GM12878 (cell line): Measurements from ENCODE around the gene CETN3. TPM values are rescaled to one million over a fixed set of nuclear protein-coding genes. Genes with fewer than 3 reads are reported as not detected.

Experiments
- ATAC-seq: fragments of 200-7000 bp; cut with Tn5 transposase; 3 replicates; pipeline ENCODE4 v1.9.1; 2020; ENCODE audit warnings: mild to moderate bottlenecking, moderate library complexity
- BruUV-seq: library from RNA; stranded (reverse); fragments of 400-500 nt; replicated peaks from 2 replicates; lab custom pipeline; 2021; lab: Mats Ljungman, UMichigan
- CTCF ChIA-PET: fragments of 300-600 bp; sonication (Branson Sonifier 250); formaldehyde crosslinking; extraction: SDS; loops from one replicate; lab custom pipeline; 2021; ENCODE audit warnings: inconsistent platforms; lab: Yijun Ruan, JAX
- POLR2A ChIA-PET: fragments of 350-600 bp; formaldehyde crosslinking; extraction: SDS; loops from one replicate; lab custom pipeline; 2021; ENCODE audit warnings: inconsistent platforms; lab: Charles Lee
- RAD21 ChIA-PET: fragments of 300-600 bp; sonication (Branson Sonifier 250); formaldehyde crosslinking; loops from one replicate; lab custom pipeline; 2023; ENCODE audit warnings: antibody characterized with exemption; ENCODE audit not compliant: unreplicated experiment; lab: Charles Lee
- SMC1A ChIA-PET: fragments of 300-600 bp; sonication (Branson Sonifier 250); formaldehyde crosslinking; loops from one replicate; lab custom pipeline; 2023; ENCODE audit not compliant: unreplicated experiment, uncharacterized antibody; lab: Charles Lee
- DNase-seq: peaks from one replicate; pipeline ENCODE4 v3.0.0-alpha.2; 2011; ENCODE audit warnings: low read depth, low spot score
- FAIRE-seq: peaks from 3 replicates; lab custom pipeline; 2011; peaks lifted over from hg19 to GRCh38; lab: Jason Lieb, UNC
- H2AFZ ChIP-seq: 2 replicates; pipeline ENCODE4 v1.6.0; 2011; ENCODE audit warnings: low read depth, low read length, control low read depth; ENCODE audit not compliant: control insufficient read depth
- H3K27ac ChIP-seq: 2 replicates; pipeline ENCODE4 v1.5.1; 2011; ENCODE audit warnings: control low read depth; ENCODE audit not compliant: control insufficient read depth, insufficient read depth
- H3K27me3 ChIP-seq, 2 experiments: replicated peaks in 1 of 2; 2 replicates each; pipeline versions ENCODE4 v1.6.0 to v1.6.1; 2011; ENCODE audit warnings: low read length in 1 of 2; ENCODE audit not compliant: control insufficient read depth in 2 of 2, insufficient read depth in 2 of 2
- H3K36me3 ChIP-seq, 2 experiments: 2 replicates each; pipeline ENCODE4 v1.5.1; 2011; ENCODE audit warnings: low read length in 1 of 2; ENCODE audit not compliant: control insufficient read depth in 2 of 2, insufficient read depth in 2 of 2
- H3K4me1 ChIP-seq: 2 replicates; pipeline ENCODE4 v1.6.1; 2011; ENCODE audit warnings: mild to moderate bottlenecking, low read length, moderate library complexity, mixed read lengths; ENCODE audit not compliant: control insufficient read depth, insufficient read depth
- H3K4me2 ChIP-seq: 2 replicates; pipeline ENCODE4 v1.6.0; 2011; ENCODE audit warnings: control low read depth; ENCODE audit not compliant: control insufficient read depth, insufficient read depth
- H3K4me3 ChIP-seq: fragments of 200-600 bp; sonication (generic); 2 replicates; pipeline ENCODE4 v1.5.1; 2016
- H3K79me2 ChIP-seq: 2 replicates; pipeline ENCODE4 v1.6.0; 2011; ENCODE audit warnings: low read length; ENCODE audit not compliant: control insufficient read depth, insufficient read depth
- H3K9ac ChIP-seq: 2 replicates; pipeline ENCODE4 v1.8.0; 2011; ENCODE audit warnings: low read length, control low read depth, mixed read lengths; ENCODE audit not compliant: control insufficient read depth, insufficient read depth
- H3K9me3 ChIP-seq: replicated peaks from 3 replicates; pipeline ENCODE4 v1.5.1; 2011; ENCODE audit warnings: mild to moderate bottlenecking, low read length; ENCODE audit not compliant: control insufficient read depth, insufficient read depth
- H4K20me1 ChIP-seq: 2 replicates; pipeline ENCODE4 v1.6.0; 2011; ENCODE audit not compliant: control insufficient read depth, insufficient read depth
- CBX5 ChIP-seq: sonication (generic); IDR thresholded peaks from 2 replicates; pipeline ENCODE4 v1.6.1; 2016; ENCODE audit warnings: low read depth, moderate library complexity, mild to moderate bottlenecking, inconsistent platforms
- FOXM1 ChIP-seq: IDR thresholded peaks from 2 replicates; pipeline ENCODE4 v1.6.1; 2012; ENCODE audit warnings: low read depth, mild to moderate bottlenecking, inconsistent platforms, low read length, moderate library complexity
- KLF5 ChIP-seq: fragments of 450-650 bp; IDR thresholded peaks from 2 replicates; pipeline ENCODE4 v1.6.1; 2014; ENCODE audit warnings: mild to moderate bottlenecking; ENCODE audit not compliant: partially characterized antibody
- LARP7 ChIP-seq: fragments of 450-650 bp; IDR thresholded peaks from 2 replicates; pipeline ENCODE4 v1.6.1; 2017; ENCODE audit warnings: mild to moderate bottlenecking
- MEF2A ChIP-seq: IDR thresholded peaks from 2 replicates; pipeline ENCODE4 v1.6.1; 2011; ENCODE audit warnings: low read depth, mild to moderate bottlenecking, low read length, moderate library complexity; ENCODE audit not compliant: insufficient read depth
- MLLT1 ChIP-seq: fragments of 450-650 bp; IDR thresholded peaks from 2 replicates; pipeline ENCODE4 v1.6.1; 2016; ENCODE audit warnings: mild to moderate bottlenecking
- PML ChIP-seq: IDR thresholded peaks from 2 replicates; pipeline ENCODE4 v1.6.1; 2012; ENCODE audit warnings: low read length, inconsistent platforms
- POLR2A ChIP-seq: IDR thresholded peaks from 2 replicates; pipeline ENCODE4 v1.6.1; 2011; ENCODE audit warnings: low read depth, mild to moderate bottlenecking, low read length
- POLR2AphosphoS5 ChIP-seq: IDR thresholded peaks from 2 replicates; pipeline ENCODE4 v1.6.1; 2011; ENCODE audit warnings: mild to moderate bottlenecking, low read length, inconsistent platforms
- POU2F2 ChIP-seq: IDR thresholded peaks from 3 replicates; pipeline ENCODE4 v1.6.1; 2011; ENCODE audit warnings: low read depth, mild to moderate bottlenecking, low read length, borderline replicate concordance
- SMAD5 ChIP-seq: IDR thresholded peaks from 2 replicates; pipeline ENCODE4 v1.6.1; 2016; ENCODE audit warnings: antibody characterized with exemption, low read depth
- SMC3 ChIP-seq: IDR thresholded peaks from 2 replicates; pipeline ENCODE4 v1.6.1; 2011; ENCODE audit warnings: low read length, improper control_type of control experiment, borderline replicate concordance
- YY1 ChIP-seq: IDR thresholded peaks from 2 replicates; pipeline ENCODE4 v1.6.1; 2011; ENCODE audit warnings: low read depth, mild to moderate bottlenecking, low read length
- ZBED1 ChIP-seq: IDR thresholded peaks from 2 replicates; pipeline ENCODE4 v1.6.1; 2016; ENCODE audit warnings: borderline replicate concordance
- ZBTB40 ChIP-seq: fragments of 450-650 bp; IDR thresholded peaks from 2 replicates; pipeline ENCODE4 v1.6.1; 2016; ENCODE audit warnings: mild to moderate bottlenecking, moderate library complexity, borderline replicate concordance
- ZNF207 ChIP-seq: fragments of 450-650 bp; IDR thresholded peaks from 2 replicates; pipeline ENCODE4 v1.6.1; 2014; ENCODE audit warnings: antibody characterized with exemption, mild to moderate bottlenecking, borderline replicate concordance
- WGBS: methylation state at CpG from one replicate; pipeline ENCODE4 v1.1.6; 2016; ENCODE audit warnings: low lambda C conversion rate; ENCODE audit not compliant: insufficient replicate concordance, insufficient coverage; ENCODE audit errors: missing lambda C conversion rate; 5-methylcytosine and 5-hydroxymethylcytosine counted together
- in situ Hi-C: fragments of 300-500 bp; cut with MboI; formaldehyde crosslinking; loops from 9 replicates; pipeline ENCODE4 v1.14.3; 2018; ENCODE audit warnings: mixed read lengths
- intact Hi-C: fragments of 100-400 bp; cut with micrococcal nuclease; formaldehyde crosslinking; loops from one replicate; pipeline ENCODE4 v1.14.2; 2022; ENCODE audit not compliant: unreplicated experiment
- polyA plus RNA-seq, 11 experiments: library from polyadenylated mRNA; depleted of rRNA in 4 of 11; unstranded in 6 of 11; stranded (reverse) in 5 of 11; fragments of >200 nt; fragmentation: Nextera tagmentation in 4 of 11; fragmentation: Illumina TruSeq in 1 of 11; extraction: Ambion mirVana in 4 of 11; extraction: Trizol in 1 of 11; gene quantifications; 1 replicate in 1 of 11; 2 replicates in 10 of 11; pipeline versions ENCODE4 v1.2.1 to v1.2.3, GENCODE V29; 2011 to 2016; ENCODE audit warnings: inconsistent platforms in 2 of 11, missing spikeins in 2 of 11, low read depth in 1 of 11
- total RNA-seq, 4 experiments: library from RNA; depleted of rRNA in 3 of 4; stranded (reverse); fragments of >200 nt in 3 of 4; fragmentation: Illumina TruSeq in 1 of 4; extraction: Trizol in 1 of 4; gene quantifications; 2 replicates each; pipeline versions ENCODE4 v1.2.1 to v1.2.3, GENCODE V29; 2013 to 2021

CETN3 gene
- total and polyA plus RNA-seq, 10 of the 15 experiments (the other 5 are each of a cell fraction or from before 2014, with no cell fraction given), result 16.8 to 59.1 (median 51.8) TPM

GRCh38 chr5:90408571-90409317 is 812 bp downstream of the CETN3 start:
- ChIA-PET POLR2A (interaction anchor here (0.5 to 3.5 kb wide), 6 partner anchors 57 to 1342 kb away, joined by 3 to 21 read pairs (median 4); partner anchors contain the start of genes LYSMD3, MBLAC2 and POLR3G), CTCF (interaction anchor here (1.0 to 2.0 kb wide), 2 partner anchors 66 to 196 kb away, joined by 4 read pairs; partner anchors contain the start of genes MBLAC2 and POLR3G), RAD21 (interaction anchor here (0.6 to 1.0 kb wide), 2 partner anchors 196 to 1004 kb away, joined by 3 to 5 read pairs; no protein-coding TSS in a partner anchor), SMC1A (interaction anchor here (1.5 to 2.9 kb wide), 4 partner anchors 8 to 64 kb away, joined by 5 to 16 read pairs (median 9); no protein-coding TSS in a partner anchor)
- Histone ChIP-seq H3K9ac (peak overlapping the region; percentile 99), H3K27me3 (no peaks in the 10 kb centered on the region), H3K4me1 (no peaks in the 10 kb centered on the region), H3K4me2 (peak overlapping the region; percentile 64), H4K20me1 (no peaks in the 10 kb centered on the region), H2AFZ (peak overlapping the region; percentile 98), H3K36me3 (no peaks in the 10 kb centered on the region), H3K27ac (peak overlapping the region; percentile 97), H3K79me2 (peaks cover 31% of the 10 kb centered on the region), H3K9me3 (no peaks in the 10 kb centered on the region; the same call in 2 of the 3 replicates), H3K4me3 (peak overlapping the region; percentile 89)
- WGBS, result 30% methylated on average over 14 of the region's 14 CpGs
- peak; percentile 10 for ATAC-seq
- BruUV-seq, result TSS peak; percentile 83
- in situ Hi-C loops (no loop called here), intact Hi-C loops (loop anchor here (1.0 to 5.0 kb wide), 3 partner anchors 66 to 121 kb away; partner anchors contain the start of genes LYSMD3, MBLAC2 and POLR3G)
- TF ChIP-seq ZBED1 (0 out of 2 replicates have a peak, but pooled peaks have one; percentile 27), MEF2A (0 out of 2 replicates have a peak, but pooled peaks have one; percentile 6), LARP7 (no peak), CBX5 (0 out of 2 replicates have a peak, but pooled peaks have one; percentile 68), SMC3 (no peak), YY1 (peak; percentile 48; the same call in 1 of the 2 replicates), MLLT1 (peak; percentile 92), POLR2A (peak; percentile 72; the same call in 1 of the 2 replicates), ZBTB40 (no peak), FOXM1 (0 out of 2 replicates have a peak, but pooled peaks have one; percentile 35), POLR2AphosphoS5 (peak; percentile 98; the same call in 1 of the 2 replicates), KLF5 (no peak), ZNF207 (no peak), PML (peak; percentile 91), POU2F2 (peak; percentile 49; the same call in 1 of the 3 replicates), SMAD5 (peak; percentile 90; the same call in 1 of the 2 replicates)
- peak; percentile 4 for DNase-seq
- peak; percentile 66 for FAIRE-seq
